ENCODE data around the gene ANKRD55. TPM values are rescaled to one million over a fixed set of nuclear protein-coding genes. Genes with fewer than 3 reads are reported as not detected.

ANKRD55 gene
- total RNA-seq, 1 experiment from 2014 or later = not detected

- POLR2A ChIA-PET = no interaction called here
- TF ChIP-seq ATF1 (CRISPR knock-in tag; IDR thresholded peaks at IDR 0.05) (no peak), SMAD4 (CRISPR knock-in tag; IDR thresholded peaks at IDR 0.05) (no peak), ZNF219 (CRISPR knock-in tag; IDR thresholded peaks at IDR 0.05; ENCODE audit: borderline replicate concordance) (no peak), ATF6 (CRISPR knock-in tag; IDR thresholded peaks at IDR 0.05) (no peak), FOXP1 (CRISPR knock-in tag; IDR thresholded peaks at IDR 0.05; ENCODE audit: borderline replicate concordance) (no peak), ZNF317 (CRISPR knock-in tag; IDR thresholded peaks at IDR 0.05; ENCODE audit: borderline replicate concordance, low read depth) (no peak), FOXP4 (CRISPR knock-in tag; IDR thresholded peaks at IDR 0.05) (no peak), USF1 (CRISPR knock-in tag; IDR thresholded peaks at IDR 0.05) (no peak), GRHL2 (CRISPR knock-in tag; IDR thresholded peaks at IDR 0.05; ENCODE audit: insufficient replicate concordance, severe bottlenecking) (no peak), E2F4 (CRISPR knock-in tag; IDR thresholded peaks at IDR 0.05; ENCODE audit: borderline replicate concordance, low read depth) (no peak), ZSCAN18 (CRISPR knock-in tag; IDR thresholded peaks at IDR 0.05) (no peak), PRDM15 (CRISPR knock-in tag; IDR thresholded peaks at IDR 0.05) (no peak), ETV6 (CRISPR knock-in tag; IDR thresholded peaks at IDR 0.05) (no peak), TEAD1 (CRISPR knock-in tag; IDR thresholded peaks at IDR 0.05) (no peak)
- no peak overlapping the region for H3K4me3 Mint-ChIP-seq
- no peaks in the 10 kb centered on the region for H3K27me3 Mint-ChIP-seq (ENCODE audit: low read depth)
- H3K27ac Mint-ChIP-seq = no peak overlapping the region
- ATAC-seq = no peak
- H3K9me3 Mint-ChIP-seq = peaks cover 31% of the 10 kb centered on the region
- DNase-seq (ENCODE audit: low spot score) = no peak
- no peaks in the 10 kb centered on the region for H3K4me1 Mint-ChIP-seq
- H3K36me3 Mint-ChIP-seq = peaks cover 14% of the 10 kb centered on the region
- CTCF ChIA-PET = no interaction called here
These were observed 14.5 kb upstream of the ANKRD55 start for GRCh38 chr5:56247592-56247991.

GRCh38 chr5:56246769-56247168, 13.6 kb upstream of the ANKRD55 start:
- ChIA-PET POLR2A (no interaction called here), CTCF (no interaction called here)
- Mint-ChIP-seq H3K36me3 (peaks cover 21% of the 10 kb centered on the region), H3K4me1 (no peaks in the 10 kb centered on the region), H3K27me3 (ENCODE audit: low read depth) (peaks cover 2% of the 10 kb centered on the region; the same call in 1 of the 2 replicates), H3K27ac (no peak overlapping the region), H3K9me3 (peaks cover 36% of the 10 kb centered on the region), H3K4me3 (no peak overlapping the region)
- no peak for ATAC-seq
- DNase-seq (ENCODE audit: low spot score) = no peak
- TF ChIP-seq AFF4 (CRISPR knock-in tag; IDR thresholded peaks at IDR 0.05; ENCODE audit: borderline replicate concordance) = no peak
- no peak for TF ChIP-seq ZBTB43 (CRISPR knock-in tag; IDR thresholded peaks at IDR 0.05)
- no peak for TF ChIP-seq ZNF416 (CRISPR knock-in tag; IDR thresholded peaks at IDR 0.05)
- TF ChIP-seq CREM (CRISPR knock-in tag; IDR thresholded peaks at IDR 0.05) = no peak
- TF ChIP-seq FOXJ3 (CRISPR knock-in tag; IDR thresholded peaks at IDR 0.05; ENCODE audit: borderline replicate concordance) = no peak

Measured in WTC11 (cell line).